Tibial nerve (tissue), 4 donors: Measurements from ENCODE around the gene NUP214. TPM values are rescaled to one million over a fixed set of nuclear protein-coding genes. Genes with fewer than 3 reads are reported as not detected.
"Not testable (repeated sequence)": the region's sequence is repeated elsewhere in the genome, so short reads cannot be mapped to it uniquely, and the experiment has no call there.

ENCODE experiments used
- DNase-seq, 2 donors: peaks; one replicate each; pipeline ENCODE4 v3.0.0-alpha.2; 2019; ENCODE audit warnings: low spot score in 2 of 2
- H3K27ac ChIP-seq, 4 donors: fragments of 200-600 bp; sonication (generic) in 3 of 4; one replicate each; pipeline ENCODE4 v1.5.1; 2017 to 2019; ENCODE audit warnings: mild to moderate bottlenecking in 1 of 4
- H3K27me3 ChIP-seq, 2 donors: fragments of 200-600 bp; sonication (generic) in 1 of 2; one replicate each; pipeline versions ENCODE4 v1.5.1 to v1.6.0; 2017 to 2019
- H3K36me3 ChIP-seq, 3 donors: fragments of 200-600 bp; sonication (generic); one replicate each; pipeline ENCODE4 v1.5.1; 2018 to 2019
- H3K4me1 ChIP-seq, 4 donors: fragments of 200-600 bp; sonication (generic) in 3 of 4; one replicate each; pipeline ENCODE4 v1.5.1; 2017 to 2019
- H3K4me3 ChIP-seq, 4 donors: fragments of 200-600 bp; sonication (generic) in 3 of 4; one replicate each; pipeline ENCODE4 v1.5.1; 2017 to 2019; ENCODE audit warnings: mild to moderate bottlenecking in 1 of 4, moderate library complexity in 1 of 4
- H3K9me3 ChIP-seq, 4 donors: fragments of 200-600 bp; sonication (generic) in 3 of 4; one replicate each; pipeline ENCODE4 v1.5.1; 2017 to 2019
- EP300 ChIP-seq, 2 donors: sonication (generic); formaldehyde crosslinking; IDR thresholded peaks; one replicate each; pipeline ENCODE4 v1.6.1; 2017; ENCODE audit warnings: antibody characterized with exemption in 2 of 2, mild to moderate bottlenecking in 1 of 2
- POLR2A ChIP-seq, 2 donors: fragments of 450-650 bp; IDR thresholded peaks; one replicate each; pipeline ENCODE4 v1.6.1; 2017; ENCODE audit warnings: antibody characterized with exemption in 2 of 2, mild to moderate bottlenecking in 2 of 2, moderate library complexity in 2 of 2
- WGBS, 2 donors: methylation state at CpG; one replicate each; pipeline ENCODE4 v1.1.5; 2018; 5-methylcytosine and 5-hydroxymethylcytosine counted together
- total RNA-seq, 4 donors: library from RNA; depleted of rRNA; stranded (reverse); fragments of >200 nt; gene quantifications; one replicate each; pipeline ENCODE4 v1.1.0, GENCODE V29; 2016
- TF ChIP-seq, protein P1 (sequence below), 5 experiments: fragments of 200-600 bp in 3 of 5; fragments of 450-650 bp in 2 of 5; sonication (generic) in 3 of 5; IDR thresholded peaks; one replicate each; pipeline ENCODE4 v1.5.1; 2016 to 2019; ENCODE audit warnings: antibody characterized with exemption in 5 of 5, mild to moderate bottlenecking in 3 of 5, moderate library complexity in 2 of 5

NUP214 gene
- total RNA-seq, 4 donors from 2014 or later, result 39.8 to 94.2 (median 70.2) TPM

DNA sequence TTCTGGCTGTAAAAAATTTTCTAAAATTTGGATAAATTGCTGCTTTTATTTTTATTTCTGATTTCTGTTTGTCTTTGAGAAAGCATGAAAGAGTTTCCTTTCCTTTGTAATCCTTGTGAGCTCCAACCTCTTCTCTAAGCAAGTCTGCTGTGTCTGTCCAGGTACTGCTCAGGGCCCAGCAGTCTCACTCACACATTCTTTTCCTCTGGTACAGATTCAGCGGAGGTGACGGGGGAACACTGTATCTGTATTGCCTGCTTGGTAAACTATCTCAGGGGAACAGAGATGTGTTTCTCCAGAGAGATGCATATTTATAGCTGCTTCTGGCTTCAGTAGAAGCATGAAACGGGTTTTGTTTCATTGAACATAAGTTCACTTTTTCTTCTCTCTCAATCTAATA, 60.5 kb downstream of the NUP214 start:
- WGBS, 2 donors, result 84 to 88% methylated on average over 3 of the region's 3 CpGs
- H3K27me3 ChIP-seq, result no peaks in the 10 kb centered on the region
- H3K36me3 ChIP-seq, result peaks cover 0 to 75% (median 0%) of the 10 kb centered on the region in 3 donors
- TF ChIP-seq, protein P1, sequence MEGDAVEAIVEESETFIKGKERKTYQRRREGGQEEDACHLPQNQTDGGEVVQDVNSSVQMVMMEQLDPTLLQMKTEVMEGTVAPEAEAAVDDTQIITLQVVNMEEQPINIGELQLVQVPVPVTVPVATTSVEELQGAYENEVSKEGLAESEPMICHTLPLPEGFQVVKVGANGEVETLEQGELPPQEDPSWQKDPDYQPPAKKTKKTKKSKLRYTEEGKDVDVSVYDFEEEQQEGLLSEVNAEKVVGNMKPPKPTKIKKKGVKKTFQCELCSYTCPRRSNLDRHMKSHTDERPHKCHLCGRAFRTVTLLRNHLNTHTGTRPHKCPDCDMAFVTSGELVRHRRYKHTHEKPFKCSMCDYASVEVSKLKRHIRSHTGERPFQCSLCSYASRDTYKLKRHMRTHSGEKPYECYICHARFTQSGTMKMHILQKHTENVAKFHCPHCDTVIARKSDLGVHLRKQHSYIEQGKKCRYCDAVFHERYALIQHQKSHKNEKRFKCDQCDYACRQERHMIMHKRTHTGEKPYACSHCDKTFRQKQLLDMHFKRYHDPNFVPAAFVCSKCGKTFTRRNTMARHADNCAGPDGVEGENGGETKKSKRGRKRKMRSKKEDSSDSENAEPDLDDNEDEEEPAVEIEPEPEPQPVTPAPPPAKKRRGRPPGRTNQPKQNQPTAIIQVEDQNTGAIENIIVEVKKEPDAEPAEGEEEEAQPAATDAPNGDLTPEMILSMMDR (IDR thresholded peaks at IDR 0.05), result no peak
- no peak for TF ChIP-seq POLR2A (IDR thresholded peaks at IDR 0.05)
- TF ChIP-seq EP300 (IDR thresholded peaks at IDR 0.05), result no peak
- no peaks in the 10 kb centered on the region for H3K9me3 ChIP-seq
- no peak overlapping the region for H3K4me3 ChIP-seq
- H3K4me1 ChIP-seq, result no peaks in the 10 kb centered on the region
- H3K27ac ChIP-seq, result no peak overlapping the region
- DNase-seq, result no peak

DNA sequence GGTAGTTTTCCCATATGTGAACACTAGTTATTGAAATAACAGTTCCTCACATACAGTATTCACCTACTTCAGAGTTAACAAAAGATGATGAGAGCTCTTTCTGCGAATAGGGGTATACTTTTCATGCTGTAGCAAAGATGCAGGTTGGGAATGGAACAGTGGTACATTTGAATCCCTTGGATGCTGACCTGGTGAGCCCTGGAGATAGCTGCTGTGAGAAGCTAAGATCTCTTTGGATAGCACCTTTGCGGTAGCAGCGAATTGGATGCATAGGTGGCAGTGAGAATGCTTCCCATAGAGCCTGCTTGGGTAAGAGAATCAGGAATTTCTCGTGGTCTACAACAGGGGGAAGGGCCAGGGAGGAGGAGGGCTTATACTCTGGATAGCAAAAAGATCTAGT, 61.2 kb downstream of the NUP214 start:
- 90 to 91% methylated on average over 4 of the region's 4 CpGs for WGBS, 2 donors
- Histone ChIP-seq H3K36me3 (peaks cover 0 to 73% (median 0%) of the 10 kb centered on the region in 3 donors), H3K9me3 (no peaks in the 10 kb centered on the region), H3K27ac (no peak overlapping the region), H3K4me3 (no peak overlapping the region), H3K4me1 (no peaks in the 10 kb centered on the region), H3K27me3 (no peaks in the 10 kb centered on the region)
- DNase-seq, result no peak
- TF ChIP-seq EP300 (IDR thresholded peaks at IDR 0.05) (no peak), POLR2A (IDR thresholded peaks at IDR 0.05) (no peak)
- TF ChIP-seq, protein P1 (IDR thresholded peaks at IDR 0.05), result no peak

DNA sequence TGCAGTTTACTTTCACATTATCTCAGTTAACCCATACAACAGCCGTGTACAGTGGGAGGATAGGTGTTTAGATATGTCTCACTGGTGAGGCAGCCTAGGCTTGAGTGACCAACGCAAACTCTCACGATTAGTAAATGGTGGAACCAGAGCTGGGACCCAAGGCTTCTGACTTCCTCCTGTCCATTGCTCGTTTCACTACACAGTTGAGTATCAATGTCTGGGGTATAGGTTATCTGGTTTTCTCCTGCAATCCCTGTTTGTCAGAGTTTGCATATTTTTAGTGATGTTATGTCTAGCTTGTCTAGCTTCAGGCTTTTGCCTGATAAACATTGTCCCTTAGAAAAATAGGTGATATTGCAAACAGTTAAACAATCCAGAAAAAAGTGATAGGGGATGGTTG, 62.6 kb downstream of the NUP214 start:
- no peak for TF ChIP-seq POLR2A (IDR thresholded peaks at IDR 0.05)
- TF ChIP-seq EP300 (IDR thresholded peaks at IDR 0.05), result no peak
- TF ChIP-seq, protein P1 (IDR thresholded peaks at IDR 0.05), result no peak
- no peak for DNase-seq
- Histone ChIP-seq H3K36me3 (peaks cover 0 to 69% (median 0%) of the 10 kb centered on the region in 3 donors), H3K4me1 (no peaks in the 10 kb centered on the region), H3K9me3 (no peaks in the 10 kb centered on the region), H3K4me3 (no peak overlapping the region), H3K27ac (no peak overlapping the region), H3K27me3 (no peaks in the 10 kb centered on the region)
- WGBS, 2 donors, result 92 to 94% methylated on average over 4 of the region's 4 CpGs

DNA sequence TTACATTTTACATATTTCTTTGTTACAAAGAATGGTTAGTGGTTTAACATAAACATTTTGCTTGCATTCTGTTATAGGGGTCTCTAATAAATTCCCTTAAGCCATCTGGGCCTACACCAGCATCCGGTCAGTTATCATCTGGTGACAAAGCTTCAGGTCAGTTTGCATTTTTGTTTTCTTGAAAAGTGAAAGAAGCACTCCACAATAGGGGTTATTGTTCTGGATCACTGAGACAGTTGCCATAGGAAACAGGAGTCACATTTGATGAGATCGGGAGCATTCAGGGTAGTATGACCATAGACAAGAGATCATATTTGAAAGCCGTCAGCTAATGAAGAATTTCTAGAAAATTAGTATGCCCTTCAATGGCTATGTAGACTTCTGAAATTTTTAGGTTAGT, 63.6 kb downstream of the NUP214 start:
- no peak for TF ChIP-seq POLR2A (IDR thresholded peaks at IDR 0.05)
- no peak for TF ChIP-seq EP300 (IDR thresholded peaks at IDR 0.05)
- TF ChIP-seq, protein P1 (IDR thresholded peaks at IDR 0.05), result no peak
- no peaks in the 10 kb centered on the region for H3K4me1 ChIP-seq
- H3K36me3 ChIP-seq, result peaks cover 0 to 68% (median 0%) of the 10 kb centered on the region in 3 donors
- H3K9me3 ChIP-seq, result no peaks in the 10 kb centered on the region
- no peak overlapping the region for H3K27ac ChIP-seq
- H3K27me3 ChIP-seq, result no peaks in the 10 kb centered on the region
- DNase-seq, result no peak
- no peak overlapping the region for H3K4me3 ChIP-seq
- WGBS, 2 donors, result 58 to 61% methylated on average over 3 of the region's 3 CpGs

DNA sequence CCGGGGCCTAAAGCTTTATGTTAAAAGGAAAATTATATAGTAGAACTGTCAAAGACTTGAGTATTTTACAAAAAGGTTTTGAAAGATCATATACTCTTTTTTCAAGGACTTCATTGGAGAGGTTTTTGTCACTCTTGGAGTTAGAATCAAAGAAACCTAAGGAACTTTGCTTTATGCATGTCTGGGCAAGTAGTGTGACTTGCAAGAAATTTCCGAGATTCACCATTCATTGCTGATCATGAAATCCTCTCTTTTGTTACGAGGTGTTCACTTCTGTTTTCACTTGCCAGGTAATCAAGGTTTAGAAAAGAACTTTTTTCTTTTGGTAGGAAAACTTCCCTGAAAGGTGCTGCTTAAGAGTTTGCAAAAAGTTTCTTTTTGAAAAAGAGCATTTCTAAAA, 64.8 kb downstream of the NUP214 start:
- Histone ChIP-seq H3K4me3 (no peak overlapping the region), H3K36me3 (peaks cover 0 to 72% (median 0%) of the 10 kb centered on the region in 3 donors), H3K27ac (no peak overlapping the region), H3K4me1 (no peaks in the 10 kb centered on the region), H3K27me3 (no peaks in the 10 kb centered on the region), H3K9me3 (no peaks in the 10 kb centered on the region)
- no peak for DNase-seq
- WGBS, 2 donors, result 92 to 95% methylated on average over 3 of the region's 3 CpGs
- TF ChIP-seq EP300 (IDR thresholded peaks at IDR 0.05) (no peak), POLR2A (IDR thresholded peaks at IDR 0.05) (no peak)
- TF ChIP-seq, protein P1 (IDR thresholded peaks at IDR 0.05), result no peak

DNA sequence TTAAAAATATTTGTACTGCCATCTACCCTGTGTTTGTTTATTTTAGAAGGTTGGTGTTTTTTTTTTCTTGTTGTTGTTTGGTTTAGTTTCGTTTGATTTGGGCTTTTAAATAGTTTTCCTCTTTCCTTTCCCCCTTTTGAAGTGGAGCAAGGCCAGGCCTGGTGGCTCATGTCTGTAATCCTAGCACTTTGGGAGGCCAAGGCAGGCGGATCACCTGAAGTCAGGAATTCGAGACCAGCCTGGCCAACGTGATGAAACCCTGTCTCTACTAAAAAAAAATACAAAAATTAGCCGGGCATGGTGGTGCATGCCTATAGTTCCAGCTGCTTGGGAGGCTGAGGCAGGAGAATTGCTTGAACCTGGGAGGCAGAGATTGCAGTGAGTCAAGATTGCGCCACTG, 65.6 kb downstream of the NUP214 start:
- not testable (repeated sequence) for H3K4me1 ChIP-seq, H3K9me3 ChIP-seq, H3K27me3 ChIP-seq, DNase-seq, H3K27ac ChIP-seq, H3K4me3 ChIP-seq
- WGBS, 2 donors, result 78 to 83% methylated on average over 6 of the region's 6 CpGs
- peaks cover 0 to 80% (median 0%) of the 10 kb centered on the region in 3 donors for H3K36me3 ChIP-seq
